GM23338 (cell line): Measurements from ENCODE around the gene MYADM. TPM values are rescaled to one million over a fixed set of nuclear protein-coding genes. Genes with fewer than 3 reads are reported as not detected.

Source experiments
- ATAC-seq: fragments of 200-7000 bp; cut with Tn5 transposase; 3 replicates; pipeline ENCODE4 v1.9.1; 2020
- DNase-seq: peaks from one replicate; pipeline ENCODE4 v3.0.0-alpha.2; 2015; ENCODE audit warnings: low spot score
- H2AFZ ChIP-seq: fragments of 200-600 bp; sonication (generic); 2 replicates; pipeline ENCODE4 v1.8.0; 2016; ENCODE audit warnings: antibody characterized with exemption, mild to moderate bottlenecking, moderate library complexity
- H3F3A ChIP-seq: fragments of 200-600 bp; sonication (generic); replicated peaks from 2 replicates; pipeline ENCODE4 v1.8.0; 2017; ENCODE audit warnings: antibody characterized with exemption, mixed run types, low read depth
- H3K27ac ChIP-seq: fragments of 200-600 bp; sonication (generic); 2 replicates; pipeline ENCODE4 v1.6.1; 2016; ENCODE audit warnings: low read depth
- H3K27me3 ChIP-seq: fragments of 200-600 bp; sonication (generic); 2 replicates; pipeline ENCODE4 v1.8.0; 2016; ENCODE audit warnings: mild to moderate bottlenecking, mixed run types, moderate library complexity; ENCODE audit not compliant: insufficient read depth
- H3K36me3 ChIP-seq: fragments of 200-600 bp; sonication (generic); 2 replicates; pipeline ENCODE4 v1.8.0; 2016; ENCODE audit warnings: mild to moderate bottlenecking; ENCODE audit not compliant: insufficient read depth
- H3K4me1 ChIP-seq: fragments of 200-600 bp; sonication (generic); 2 replicates; pipeline ENCODE4 v1.8.0; 2016; ENCODE audit warnings: mild to moderate bottlenecking, moderate library complexity; ENCODE audit not compliant: insufficient read depth
- H3K4me2 ChIP-seq: fragments of 200-600 bp; sonication (generic); 2 replicates; pipeline ENCODE4 v1.7.1; 2017; ENCODE audit warnings: mixed run types
- H3K4me3 ChIP-seq: fragments of 200-600 bp; sonication (generic); 2 replicates; pipeline ENCODE4 v1.6.1; 2016; ENCODE audit warnings: mixed run types
- H3K79me2 ChIP-seq: fragments of 200-600 bp; sonication (generic); replicated peaks from 2 replicates; pipeline ENCODE4 v1.8.0; 2017; ENCODE audit warnings: mild to moderate bottlenecking; ENCODE audit not compliant: insufficient read depth
- H3K9me2 ChIP-seq: fragments of 200-600 bp; sonication (generic); 2 replicates; pipeline ENCODE4 v1.8.0; 2017; ENCODE audit not compliant: insufficient read depth
- H4K20me1 ChIP-seq: fragments of 200-600 bp; sonication (generic); replicated peaks from 2 replicates; pipeline ENCODE4 v1.8.0; 2017; ENCODE audit warnings: mild to moderate bottlenecking; ENCODE audit not compliant: insufficient read depth
- H3K27ac Mint-ChIP-seq: 2 replicates; pipeline ENCODE4 v1.8.0; 2020; ENCODE audit warnings: inconsistent platforms, mild to moderate bottlenecking, moderate library complexity, mixed read lengths
- H3K27me3 Mint-ChIP-seq: 3 replicates; pipeline ENCODE4 v1.8.0; 2022; ENCODE audit warnings: low read depth, mild to moderate bottlenecking, moderate library complexity, mixed read lengths, inconsistent platforms; ENCODE audit not compliant: insufficient read depth, poor library complexity
- H3K36me3 Mint-ChIP-seq: 3 replicates; pipeline ENCODE4 v1.8.0; 2021; ENCODE audit warnings: low read depth, mild to moderate bottlenecking, inconsistent platforms, moderate library complexity, mixed read lengths
- H3K4me1 Mint-ChIP-seq: 3 replicates; pipeline ENCODE4 v1.8.0; 2020; ENCODE audit warnings: mild to moderate bottlenecking, inconsistent platforms, mixed read lengths
- H3K4me3 Mint-ChIP-seq: 3 replicates; pipeline ENCODE4 v1.8.0; 2021; ENCODE audit warnings: moderate library complexity, mild to moderate bottlenecking, inconsistent platforms, mixed read lengths
- H3K9me3 Mint-ChIP-seq: 3 replicates; pipeline ENCODE4 v1.8.0; 2020; ENCODE audit warnings: moderate library complexity, mild to moderate bottlenecking, inconsistent platforms, mixed read lengths
- CTCF ChIP-seq, 2 experiments: fragments of 200-600 bp in 1 of 2; sonication (generic) in 1 of 2; conservative IDR thresholded peaks; 2 replicates each; pipeline versions ENCODE4 v1.5.1 to v1.6.1; 2016 to 2017; ENCODE audit warnings: antibody characterized with exemption in 2 of 2, low read depth in 2 of 2, mild to moderate bottlenecking in 2 of 2, moderate library complexity in 1 of 2
- ETS1 ChIP-seq: IDR thresholded peaks from 2 replicates; pipeline ENCODE4 v1.6.1; 2016; ENCODE audit warnings: antibody characterized with exemption
- EZH2 ChIP-seq: fragments of 200-600 bp; sonication (generic); IDR thresholded peaks from one replicate; pipeline ENCODE4 v1.8.0; 2017; ENCODE audit warnings: antibody characterized with exemption, mild to moderate bottlenecking, low read depth; ENCODE audit not compliant: unreplicated experiment
- EZH2phosphoT487 ChIP-seq: fragments of 200-600 bp; sonication (generic); IDR thresholded peaks from one replicate; pipeline ENCODE4 v1.8.1; 2018; ENCODE audit warnings: antibody characterized with exemption; ENCODE audit not compliant: unreplicated experiment
- JUNB ChIP-seq: IDR thresholded peaks from one replicate; pipeline ENCODE4 v1.6.1; 2016; ENCODE audit warnings: antibody characterized with exemption; ENCODE audit not compliant: unreplicated experiment
- NANOG ChIP-seq: IDR thresholded peaks from 2 replicates; pipeline ENCODE4 v1.6.1; 2016; ENCODE audit warnings: antibody characterized with exemption, borderline replicate concordance
- REST ChIP-seq: IDR thresholded peaks from one replicate; pipeline ENCODE4 v1.6.1; 2018; ENCODE audit warnings: antibody characterized with exemption; ENCODE audit not compliant: unreplicated experiment
- ZNF331 ChIP-seq: fragments of 250-450 bp; sonication (Bioruptor Pico); IDR thresholded peaks from 2 replicates; pipeline ENCODE4 v1.5.0; 2020; ENCODE audit warnings: low read depth, mild to moderate bottlenecking, moderate library complexity
- polyA plus RNA-seq: library from polyadenylated mRNA; unstranded; fragments of >200 nt; fragmentation: Nextera tagmentation; extraction: Ambion mirVana; gene quantifications from 2 replicates; pipeline ENCODE4 v1.2.1, GENCODE V29; 2016
- total RNA-seq: library from RNA; depleted of rRNA; stranded (reverse); fragments of >200 nt; shearing (Covaris generic); gene quantifications from 2 replicates; pipeline ENCODE4 v1.2.3, GENCODE V29; 2014

The MYADM gene
- total and polyA plus RNA-seq, 2 experiments from 2014 or later, result 49.9 to 57.1 TPM

GRCh38 chr19:53892981-53893325 is 25.3 kb downstream of the MYADM start:
- no peak overlapping the region for H3K4me3 ChIP-seq
- no peaks in the 10 kb centered on the region for H3K9me2 ChIP-seq
- Mint-ChIP-seq H3K4me1 (peaks cover 44% of the 10 kb centered on the region), H3K27me3 (peaks cover 22% of the 10 kb centered on the region), H3K9me3 (no peaks in the 10 kb centered on the region; the same call in 2 of the 3 replicates), H3K4me3 (no peak overlapping the region; the same call in 2 of the 3 replicates), H3K27ac (no peak overlapping the region), H3K36me3 (peaks cover 13% of the 10 kb centered on the region; the same call in 1 of the 3 replicates)
- peaks cover 32% of the 10 kb centered on the region for H3K4me1 ChIP-seq
- no peak overlapping the region for H2AFZ ChIP-seq
- H3F3A ChIP-seq, result peaks cover 35% of the 10 kb centered on the region; the same call in 1 of the 2 replicates
- H3K27me3 ChIP-seq, result no peaks in the 10 kb centered on the region
- peak; percentile 87 for DNase-seq
- H3K4me2 ChIP-seq, result no peak overlapping the region
- ATAC-seq, result peak; percentile 66
- H4K20me1 ChIP-seq, result no peaks in the 10 kb centered on the region; the same call in 1 of the 2 replicates
- H3K36me3 ChIP-seq, result no peaks in the 10 kb centered on the region
- no peaks in the 10 kb centered on the region for H3K79me2 ChIP-seq
- TF ChIP-seq ETS1 (peak; percentile 75; the same call in 1 of the 2 replicates), ZNF331 (CRISPR knock-in tag) (no peak)
- H3K27ac ChIP-seq, result no peak overlapping the region

- Histone ChIP-seq H4K20me1 (no peaks in the 10 kb centered on the region; the same call in 1 of the 2 replicates), H3K9me2 (no peaks in the 10 kb centered on the region), H3K79me2 (no peaks in the 10 kb centered on the region), H3F3A (peaks cover 30% of the 10 kb centered on the region; the same call in 1 of the 2 replicates), H3K4me2 (no peak overlapping the region), H2AFZ (no peak overlapping the region), H3K4me1 (peaks cover 27% of the 10 kb centered on the region), H3K4me3 (no peak overlapping the region), H3K36me3 (no peaks in the 10 kb centered on the region), H3K27me3 (no peaks in the 10 kb centered on the region), H3K27ac (0 out of 2 replicates have a peak overlapping the region, but pooled peaks have one; percentile 55)
- H3K36me3 Mint-ChIP-seq, result peaks cover 15% of the 10 kb centered on the region; the same call in 2 of the 3 replicates
- DNase-seq (no peak), ATAC-seq (no peak)
- H3K9me3 Mint-ChIP-seq, result no peaks in the 10 kb centered on the region; the same call in 2 of the 3 replicates
- H3K4me3 Mint-ChIP-seq, result no peak overlapping the region; the same call in 2 of the 3 replicates
- peaks cover 32% of the 10 kb centered on the region for H3K27me3 Mint-ChIP-seq
- H3K4me1 Mint-ChIP-seq, result peaks cover 48% of the 10 kb centered on the region
- no peak overlapping the region for H3K27ac Mint-ChIP-seq
- no peak for TF ChIP-seq ETS1
- no peak for TF ChIP-seq JUNB
- no peak for TF ChIP-seq REST
- no peak for TF ChIP-seq EZH2
- no peak for TF ChIP-seq CTCF (conservative IDR thresholded peaks at IDR 0.05; ENCODE audit: low read depth in 2 of 2)
- no peak for TF ChIP-seq NANOG
- TF ChIP-seq EZH2phosphoT487, result no peak
Observed at GRCh38 chr19:53894707-53895106, 27.0 kb downstream of the MYADM start.
